Gastrocnemius medialis (tissue), 4 donors: ENCODE results near the gene OSGEP. TPM values are rescaled to one million over a fixed set of nuclear protein-coding genes. Genes with fewer than 3 reads are reported as not detected.

Source experiments
- ATAC-seq, 2 donors: fragments of 150-250 bp; one replicate each; pipeline ENCODE4 v1.9.1; 2016
- DNase-seq, 2 donors: peaks; one replicate each; pipeline ENCODE4 v3.0.0-alpha.2; 2019
- H3K27ac ChIP-seq, 4 donors: fragments of 200-600 bp; sonication (generic); 1 replicate in 1 of 4; 2 replicates in 3 of 4; pipeline ENCODE4 v1.5.1; 2016 to 2018; ENCODE audit warnings: mild to moderate bottlenecking in 2 of 4, moderate library complexity in 1 of 4
- H3K27me3 ChIP-seq, 3 donors: fragments of 200-600 bp; sonication (generic) in 2 of 3; 1 replicate in 1 of 3; 2 replicates in 2 of 3; pipeline versions ENCODE4 v1.5.1 to v1.6.0; 2016 to 2019; ENCODE audit warnings: mild to moderate bottlenecking in 1 of 3, moderate library complexity in 1 of 3
- H3K36me3 ChIP-seq, 2 donors: fragments of 200-600 bp; sonication (generic) in 1 of 2; one replicate each; pipeline ENCODE4 v1.5.1; 2017 to 2018
- H3K4me1 ChIP-seq, 2 donors: fragments of 200-600 bp; sonication (generic) in 1 of 2; one replicate each; pipeline ENCODE4 v1.5.1; 2016 to 2017; ENCODE audit warnings: mild to moderate bottlenecking in 2 of 2
- H3K4me3 ChIP-seq, 4 donors: fragments of 200-600 bp; sonication (generic) in 3 of 4; 1 replicate in 1 of 4; 2 replicates in 3 of 4; pipeline ENCODE4 v1.5.1; 2016 to 2019; ENCODE audit warnings: mild to moderate bottlenecking in 2 of 4
- H3K9me3 ChIP-seq, 3 donors: fragments of 200-600 bp; sonication (generic) in 2 of 3; 1 replicate in 1 of 3; 2 replicates in 2 of 3; pipeline ENCODE4 v1.5.1; 2016 to 2019
- CTCF ChIP-seq, 5 experiments: fragments of 450-650 bp in 3 of 5; fragments of 200-600 bp in 2 of 5; sonication (generic) in 2 of 5; IDR thresholded peaks in 4 of 5; conservative IDR thresholded peaks in 1 of 5; 1 replicate in 4 of 5; 2 replicates in 1 of 5; pipeline ENCODE4 v1.5.1; 2016 to 2019; ENCODE audit warnings: antibody characterized with exemption in 5 of 5, mild to moderate bottlenecking in 3 of 5, moderate library complexity in 3 of 5
- POLR2A ChIP-seq, 2 donors: fragments of 450-650 bp; IDR thresholded peaks; one replicate each; pipeline ENCODE4 v1.6.1; 2017; ENCODE audit warnings: antibody characterized with exemption in 2 of 2, mild to moderate bottlenecking in 2 of 2, moderate library complexity in 2 of 2
- in situ Hi-C, 4 donors: fragments of 200-750 bp; cut with MboI; loops; one replicate each; pipeline versions ENCODE4 v1.15.0 to v1.8.0; 2017; ENCODE audit warnings: low sequenced_read_pairs in 4 of 4
- intact Hi-C: fragments of 100-400 bp; cut with DNase I; formaldehyde crosslinking; loops from one replicate; pipeline ENCODE4 v1.15.1; 2023; ENCODE audit warnings: low total_unique reads
- total RNA-seq, 4 donors: library from RNA; depleted of rRNA; stranded (reverse); fragments of >200 nt; gene quantifications; one replicate each; pipeline versions ENCODE4 v1.1.0 to v1.2.3, GENCODE V29; 2016

The OSGEP gene
- total RNA-seq, 4 donors from 2014 or later, result 15.8 to 21.7 (median 20.5) TPM

- no peak overlapping the region for H3K27ac ChIP-seq
- H3K27me3 ChIP-seq, result no peaks in the 10 kb centered on the region
- TF ChIP-seq CTCF (IDR thresholded peaks at IDR 0.05 in 4 of 5, conservative IDR thresholded peaks at IDR 0.05 in 1 of 5), result no peak
- TF ChIP-seq POLR2A (IDR thresholded peaks at IDR 0.05), result no peak
- no peak overlapping the region for H3K4me3 ChIP-seq
- DNase-seq (no peak), ATAC-seq (no peak)
- no peaks in the 10 kb centered on the region for H3K9me3 ChIP-seq
- peaks cover 4 to 97% of the 10 kb centered on the region in 2 donors for H3K36me3 ChIP-seq
- intact Hi-C loops (no loop called here), in situ Hi-C loops (loop anchor here in 2 of 4 donors (25.0 kb wide), 1 partner anchor 211 kb away; no protein-coding TSS in a partner anchor)
- no peaks in the 10 kb centered on the region for H3K4me1 ChIP-seq
Measured at GRCh38 chr14:20400965-20401593, 53.5 kb downstream of the OSGEP start.

- intact Hi-C loops (no loop called here), in situ Hi-C loops (loop anchor here in 2 of 4 donors (25.0 kb wide), 1 partner anchor 212 kb away; no protein-coding TSS in a partner anchor)
- Histone ChIP-seq H3K27me3 (no peaks in the 10 kb centered on the region), H3K4me3 (no peak overlapping the region), H3K9me3 (no peaks in the 10 kb centered on the region), H3K27ac (no peak overlapping the region), H3K36me3 (peaks cover 5 to 98% of the 10 kb centered on the region in 2 donors), H3K4me1 (no peaks in the 10 kb centered on the region)
- TF ChIP-seq CTCF (IDR thresholded peaks at IDR 0.05 in 4 of 5, conservative IDR thresholded peaks at IDR 0.05 in 1 of 5) (no peak), POLR2A (IDR thresholded peaks at IDR 0.05) (no peak)
- no peak for DNase-seq
- ATAC-seq, result no peak
Measured at GRCh38 chr14:20400589-20400964, 54.0 kb downstream of the OSGEP start.

- no peak for ATAC-seq
- Histone ChIP-seq H3K27me3 (no peaks in the 10 kb centered on the region), H3K4me3 (no peak overlapping the region), H3K27ac (no peak overlapping the region), H3K9me3 (no peaks in the 10 kb centered on the region), H3K4me1 (no peaks in the 10 kb centered on the region), H3K36me3 (peaks cover 10 to 89% of the 10 kb centered on the region in 2 donors)
- intact Hi-C loops (no loop called here), in situ Hi-C loops (no loop called here)
- TF ChIP-seq CTCF (IDR thresholded peaks at IDR 0.05 in 4 of 5, conservative IDR thresholded peaks at IDR 0.05 in 1 of 5), result no peak
- TF ChIP-seq POLR2A (IDR thresholded peaks at IDR 0.05), result no peak
- DNase-seq, result no peak
Measured at GRCh38 chr14:20397511-20397910, 57.1 kb downstream of the OSGEP start.

Other genes with a start within 250 kb of the OSGEP start
- gene OR11H6, start 231.1 kb downstream of the OSGEP start, total RNA-seq, result not detected
- gene OR11H7, start 225.8 kb downstream of the OSGEP start, total RNA-seq, result not detected
- gene OR11H4, start 215.5 kb downstream of the OSGEP start, total RNA-seq, result not detected
- gene TTC5, start 148.9 kb downstream of the OSGEP start, total RNA-seq, result 1 to 10 TPM; 3.7 to 6.3 (median 4.8) TPM
- gene CCNB1IP1, start 121.5 kb downstream of the OSGEP start, total RNA-seq, result 10 to 100 TPM; 15.7 to 42.9 (median 30.2) TPM
- 10 to 100 TPM in 1 of 4 donors, 1 to 10 TPM in 3; 5.1 to 15.0 (median 7.0) TPM for gene PARP2, start 111.2 kb downstream of the OSGEP start, total RNA-seq
- gene TEP1, start 41.3 kb downstream of the OSGEP start, total RNA-seq, result 10 to 100 TPM in 2 of 4 donors, 1 to 10 TPM in 2; 7.2 to 25.7 (median 12.0) TPM
- gene KLHL33, start 18.6 kb downstream of the OSGEP start, total RNA-seq, result 1 to 10 TPM; 1.9 to 4.7 (median 3.5) TPM
- gene APEX1, start 414 bp upstream of the OSGEP start, total RNA-seq, result 100 to 1,000 TPM in 2 of 4 donors, 10 to 100 TPM in 2; 65.6 to 132 (median 94.2) TPM
- gene PIP4P1, start 6.6 kb upstream of the OSGEP start, total RNA-seq, result 10 to 100 TPM; 18.8 to 38.5 (median 21.7) TPM
- gene PNP, start 14.6 kb upstream of the OSGEP start, total RNA-seq, result 1 to 10 TPM; 1.6 to 7.5 (median 3.0) TPM
- gene RNASE10, start 50.7 kb upstream of the OSGEP start, total RNA-seq, result not detected
- gene RNASE9, start 106.2 kb upstream of the OSGEP start, total RNA-seq, result not detected
- gene RNASE11, start 133.2 kb upstream of the OSGEP start, total RNA-seq, result not detected
- gene RNASE12, start 136.6 kb upstream of the OSGEP start, total RNA-seq, result not detected
- not detected for gene OR6S1, start 186.9 kb upstream of the OSGEP start, total RNA-seq
- 10 to 100 TPM; 12.2 to 21.3 (median 18.9) TPM for gene RNASE4, start 229.7 kb upstream of the OSGEP start, total RNA-seq
- 10 to 100 TPM in 1 of 4 donors, 1 to 10 TPM in 3; 3.9 to 10.5 (median 5.6) TPM for gene ANG, start 234.0 kb upstream of the OSGEP start, total RNA-seq